ENCODE measurements around the gene GPR50. TPM values are rescaled to one million over a fixed set of nuclear protein-coding genes. Genes with fewer than 3 reads are reported as not detected.

The GPR50 gene
- total RNA-seq, 1 experiment from 2014 or later = not detected

GRCh38 chrX:151183233-151183753 is 6.9 kb downstream of the GPR50 start:
- H3K36me3 ChIP-seq (ENCODE audit: insufficient read depth, low read length, poor library complexity, severe bottlenecking) = no peaks in the 10 kb centered on the region
- BruUV-seq (replicated peaks) = no TSS peak
- DNase-seq (ENCODE audit: low spot score) = no peak
- no peak overlapping the region for H3K27ac ChIP-seq (ENCODE audit: low read depth, low read length, poor library complexity, severe bottlenecking)
- H3K9me3 ChIP-seq (ENCODE audit: low read depth, low read length, poor library complexity, severe bottlenecking) = no peaks in the 10 kb centered on the region
- TF ChIP-seq CTCF (conservative IDR thresholded peaks at IDR 0.05; ENCODE audit: low read depth, low read length) (no peak), EZH2 (IDR thresholded peaks at IDR 0.05; ENCODE audit: borderline replicate concordance, low read depth, low read length, poor library complexity, severe bottlenecking) (no peak)
- no peak overlapping the region for H3K4me3 ChIP-seq (ENCODE audit: low read depth, low read length, poor library complexity, severe bottlenecking)
- peaks cover 55% of the 10 kb centered on the region for H3K27me3 ChIP-seq (replicated peaks; ENCODE audit: insufficient read depth, low read depth, low read length, poor library complexity)
- CTCF ChIA-PET = no interaction called here
- intact Hi-C loops (cut with micrococcal nuclease; ENCODE audit: unreplicated experiment) = no loop called here
- POLR2A ChIA-PET (ENCODE audit: low non-redundant PET) = no interaction called here
- no peaks in the 10 kb centered on the region for H3K4me1 ChIP-seq (ENCODE audit: insufficient read depth, low read length, poor library complexity, severe bottlenecking)

- intact Hi-C loops (cut with micrococcal nuclease; ENCODE audit: unreplicated experiment) = no loop called here
- no TSS peak for BruUV-seq (replicated peaks)
- Histone ChIP-seq H3K27me3 (replicated peaks; ENCODE audit: insufficient read depth, low read depth, low read length, poor library complexity) (peaks cover 49% of the 10 kb centered on the region), H3K4me3 (ENCODE audit: low read depth, low read length, poor library complexity, severe bottlenecking) (no peak overlapping the region), H3K9me3 (ENCODE audit: low read depth, low read length, poor library complexity, severe bottlenecking) (no peaks in the 10 kb centered on the region), H3K4me1 (ENCODE audit: insufficient read depth, low read length, poor library complexity, severe bottlenecking) (no peaks in the 10 kb centered on the region), H3K27ac (ENCODE audit: low read depth, low read length, poor library complexity, severe bottlenecking) (no peak overlapping the region), H3K36me3 (ENCODE audit: insufficient read depth, low read length, poor library complexity, severe bottlenecking) (no peaks in the 10 kb centered on the region)
- TF ChIP-seq EZH2 (IDR thresholded peaks at IDR 0.05; ENCODE audit: borderline replicate concordance, low read depth, low read length, poor library complexity, severe bottlenecking) (no peak), CTCF (conservative IDR thresholded peaks at IDR 0.05; ENCODE audit: low read depth, low read length) (no peak)
- POLR2A ChIA-PET (ENCODE audit: low non-redundant PET) = no interaction called here
- DNase-seq (ENCODE audit: low spot score) = no peak
- CTCF ChIA-PET = no interaction called here
These were observed 7.7 kb downstream of the GPR50 start for GRCh38 chrX:151183912-151184565.

GRCh38 chrX:151184705-151185104 is 8.3 kb downstream of the GPR50 start:
- TF ChIP-seq EZH2 (IDR thresholded peaks at IDR 0.05; ENCODE audit: borderline replicate concordance, low read depth, low read length, poor library complexity, severe bottlenecking) = no peak
- TF ChIP-seq CTCF (conservative IDR thresholded peaks at IDR 0.05; ENCODE audit: low read depth, low read length) = no peak
- H3K27me3 ChIP-seq (replicated peaks; ENCODE audit: insufficient read depth, low read depth, low read length, poor library complexity) = peaks cover 42% of the 10 kb centered on the region
- CTCF ChIA-PET = no interaction called here
- POLR2A ChIA-PET (ENCODE audit: low non-redundant PET) = no interaction called here
- H3K9me3 ChIP-seq (ENCODE audit: low read depth, low read length, poor library complexity, severe bottlenecking) = no peaks in the 10 kb centered on the region
- no peak for DNase-seq (ENCODE audit: low spot score)
- H3K36me3 ChIP-seq (ENCODE audit: insufficient read depth, low read length, poor library complexity, severe bottlenecking) = no peaks in the 10 kb centered on the region
- no TSS peak for BruUV-seq (replicated peaks)
- intact Hi-C loops (cut with micrococcal nuclease; ENCODE audit: unreplicated experiment) = no loop called here
- H3K4me1 ChIP-seq (ENCODE audit: insufficient read depth, low read length, poor library complexity, severe bottlenecking) = no peaks in the 10 kb centered on the region
- H3K4me3 ChIP-seq (ENCODE audit: low read depth, low read length, poor library complexity, severe bottlenecking) = no peak overlapping the region
- no peak overlapping the region for H3K27ac ChIP-seq (ENCODE audit: low read depth, low read length, poor library complexity, severe bottlenecking)
